ENCODE measurements around the gene MTHFD2L.
A peak's percentile ranks its signal among the peaks of the same experiment; 100 is the strongest.

Gene MTHFD2L

GRCh38 chr4:74317616-74318246 lies 159.8 kb downstream of the MTHFD2L start:
- no peak overlapping the region for H3K4me3 ChIP-seq
- no peak for TF ChIP-seq Cebpa-rat (IDR thresholded peaks at IDR 0.05)
- peaks cover 0 to 7% (median 0%) of the 10 kb centered on the region in 10 experiments; a peak in 3 of 20 replicates for H3K4me1 ChIP-seq
- no peak overlapping the region for H3K9ac ChIP-seq
- no peak overlapping the region for H3K27ac ChIP-seq
- no peaks in the 10 kb centered on the region for H3K36me3 ChIP-seq
- no peak overlapping the region for H3K4me2 ChIP-seq
- no peaks in the 10 kb centered on the region for H3K9me3 ChIP-seq (replicated peaks in 1 of 11)
- no peaks in the 10 kb centered on the region for H4K20me1 ChIP-seq
- no peaks in the 10 kb centered on the region for H3K27me3 ChIP-seq

DNA sequence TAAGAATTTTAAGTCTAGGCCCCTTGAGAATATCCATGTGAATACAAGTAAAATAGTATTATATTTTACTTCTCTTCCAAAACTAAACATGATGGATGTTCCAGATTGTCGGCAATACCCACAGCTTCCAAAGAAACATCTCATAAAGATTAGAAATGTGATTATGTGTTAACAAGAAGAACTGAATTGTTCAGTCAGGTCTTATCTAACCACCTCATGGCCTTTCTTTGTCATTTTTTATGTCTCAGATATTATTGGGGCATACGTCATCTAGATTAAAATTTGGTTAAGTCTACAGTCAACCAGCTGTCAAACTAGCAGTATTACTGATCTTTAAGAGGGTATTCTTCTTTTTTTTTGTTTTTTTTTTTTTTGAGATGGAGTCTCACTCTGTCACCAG lies 160.4 kb downstream of the MTHFD2L start:
- no peak overlapping the region for H3K4me2 ChIP-seq
- no peak for TF ChIP-seq Cebpa-rat (IDR thresholded peaks at IDR 0.05)
- no peaks in the 10 kb centered on the region for H3K36me3 ChIP-seq
- no peaks in the 10 kb centered on the region for H4K20me1 ChIP-seq
- no peaks in the 10 kb centered on the region for H3K9me3 ChIP-seq (replicated peaks in 1 of 11)
- no peak overlapping the region for H3K9ac ChIP-seq
- H3K4me3 ChIP-seq: no peak overlapping the region
- H3K27ac ChIP-seq: no peak overlapping the region
- H3K4me1 ChIP-seq: peaks cover 0 to 7% (median 0%) of the 10 kb centered on the region in 10 experiments; a peak in 3 of 20 replicates
- no peaks in the 10 kb centered on the region for H3K27me3 ChIP-seq

DNA sequence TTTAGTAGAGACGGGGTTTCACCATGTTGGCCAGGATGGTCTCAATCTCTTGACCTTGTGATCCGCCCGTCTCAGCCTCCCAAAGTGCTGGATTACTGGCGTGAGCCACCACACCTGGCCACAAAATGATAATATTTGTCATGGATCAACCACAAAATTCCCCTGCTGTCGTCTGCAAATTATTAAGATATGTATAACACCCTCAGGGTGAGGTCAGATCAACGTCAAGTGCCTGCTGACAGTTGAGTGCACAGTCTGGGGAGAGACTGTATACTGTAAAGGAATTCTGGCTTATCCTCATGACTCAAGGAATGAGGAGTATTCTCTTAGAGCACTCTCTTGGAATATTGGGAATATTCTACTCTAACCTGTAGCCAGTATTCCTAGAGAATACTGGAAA lies 161.6 kb downstream of the MTHFD2L start:
- H3K9ac ChIP-seq: no peak overlapping the region
- no peak overlapping the region for H3K4me2 ChIP-seq
- no peak overlapping the region for H3K4me3 ChIP-seq
- no peaks in the 10 kb centered on the region for H4K20me1 ChIP-seq
- no peaks in the 10 kb centered on the region for H3K27me3 ChIP-seq
- no peaks in the 10 kb centered on the region for H3K9me3 ChIP-seq (replicated peaks in 1 of 11)
- no peaks in the 10 kb centered on the region for H3K36me3 ChIP-seq
- peaks cover 0 to 7% (median 0%) of the 10 kb centered on the region in 10 experiments; a peak in 3 of 20 replicates for H3K4me1 ChIP-seq
- no peak overlapping the region for H3K27ac ChIP-seq
- TF ChIP-seq Cebpa-rat (IDR thresholded peaks at IDR 0.05): no peak

DNA sequence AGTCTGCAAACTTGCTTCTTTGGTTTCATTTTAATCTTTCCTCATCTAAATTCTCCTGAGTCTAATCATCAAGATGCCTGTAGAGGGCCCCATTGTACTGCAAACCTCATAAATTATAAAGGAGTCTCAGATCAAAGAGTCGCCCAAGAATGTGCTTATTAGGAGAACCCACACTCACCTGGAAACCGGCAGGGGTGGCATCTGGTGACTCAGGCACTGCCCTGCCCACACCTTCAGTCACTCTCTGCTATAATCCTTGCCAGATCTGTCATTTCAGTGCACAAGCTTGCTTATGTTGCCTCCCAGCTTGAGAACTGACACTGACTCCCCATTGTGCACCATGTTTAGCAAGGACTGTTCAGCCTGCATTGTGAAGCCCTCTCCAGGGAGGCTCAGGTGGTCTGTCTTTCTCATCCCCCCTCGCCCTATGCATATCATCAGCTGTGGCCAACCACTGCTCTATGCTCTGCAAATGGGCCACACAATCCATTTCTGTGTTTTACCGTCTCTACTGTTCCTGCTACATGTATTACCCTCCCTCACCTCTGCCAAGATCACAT lies 162.7 kb downstream of the MTHFD2L start:
- H3K27me3 ChIP-seq: no peaks in the 10 kb centered on the region
- no peak overlapping the region for H3K4me3 ChIP-seq
- H3K4me1 ChIP-seq: peaks cover 0 to 5% (median 0%) of the 10 kb centered on the region in 10 experiments; a peak in 3 of 20 replicates
- no peaks in the 10 kb centered on the region for H4K20me1 ChIP-seq
- no peak overlapping the region for H3K27ac ChIP-seq
- no peaks in the 10 kb centered on the region for H3K36me3 ChIP-seq
- no peak overlapping the region for H3K4me2 ChIP-seq
- H3K9me3 ChIP-seq (replicated peaks in 1 of 11): no peaks in the 10 kb centered on the region
- TF ChIP-seq Cebpa-rat (IDR thresholded peaks at IDR 0.05): no peak
- H3K9ac ChIP-seq: no peak overlapping the region

GRCh38 chr4:74322301-74322700 lies 164.4 kb downstream of the MTHFD2L start:
- Histone ChIP-seq H3K9me3 (replicated peaks in 1 of 11) (no peaks in the 10 kb centered on the region), H3K4me2 (no peak overlapping the region), H3K36me3 (no peaks in the 10 kb centered on the region), H3K9ac (no peak overlapping the region), H3K4me1 (0 out of 20 replicates have a peak, but pooled peaks cover 0 to under 1% (median 0%) of the 10 kb centered on the region in 10 experiments), H3K27ac (no peak overlapping the region), H3K27me3 (no peaks in the 10 kb centered on the region), H3K4me3 (no peak overlapping the region), H4K20me1 (no peaks in the 10 kb centered on the region)
- TF ChIP-seq Cebpa-rat (IDR thresholded peaks at IDR 0.05): no peak

- Histone ChIP-seq H3K4me2 (no peak overlapping the region), H4K20me1 (no peaks in the 10 kb centered on the region), H3K9me3 (replicated peaks in 1 of 11) (no peaks in the 10 kb centered on the region), H3K9ac (no peak overlapping the region), H3K4me3 (no peak overlapping the region), H3K27ac (no peak overlapping the region), H3K27me3 (no peaks in the 10 kb centered on the region), H3K36me3 (no peaks in the 10 kb centered on the region), H3K4me1 (peaks cover 0 to 10% (median 0%) of the 10 kb centered on the region in 10 experiments; a peak in 6 of 20 replicates)
- TF ChIP-seq Cebpa-rat (IDR thresholded peaks at IDR 0.05): no peak
These were observed 165.7 kb downstream of the MTHFD2L start for GRCh38 chr4:74323663-74324062.

DNA sequence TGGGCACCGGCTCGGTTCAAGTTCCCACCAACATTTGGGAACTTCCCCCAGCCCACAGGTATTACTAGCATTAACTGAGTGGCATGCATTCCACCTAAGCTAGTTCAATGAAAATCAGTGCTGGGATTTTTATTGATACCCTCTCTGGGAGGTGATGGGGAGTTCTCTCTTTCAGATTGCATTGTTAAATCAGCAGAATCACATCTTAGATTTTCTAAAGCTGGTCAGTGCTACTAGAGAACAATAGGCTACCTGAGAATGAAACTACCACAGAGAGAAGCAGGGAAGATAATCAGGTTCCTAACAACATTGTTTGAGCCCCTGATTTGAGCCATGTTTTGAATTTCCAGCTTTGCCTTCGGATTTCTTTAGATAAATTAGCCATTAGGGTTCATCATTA lies 166.3 kb downstream of the MTHFD2L start:
- Histone ChIP-seq H3K4me1 (peaks cover 0 to 10% (median 0%) of the 10 kb centered on the region in 10 experiments; a peak in 6 of 20 replicates), H3K36me3 (no peaks in the 10 kb centered on the region), H3K4me3 (no peak overlapping the region), H3K27ac (no peak overlapping the region), H3K9me3 (replicated peaks in 1 of 11) (no peaks in the 10 kb centered on the region), H3K27me3 (no peaks in the 10 kb centered on the region), H3K9ac (no peak overlapping the region), H3K4me2 (no peak overlapping the region), H4K20me1 (no peaks in the 10 kb centered on the region)
- no peak for TF ChIP-seq Cebpa-rat (IDR thresholded peaks at IDR 0.05)

- Histone ChIP-seq H3K9ac (no peak overlapping the region), H3K9me3 (replicated peaks in 1 of 11) (no peaks in the 10 kb centered on the region), H3K4me2 (no peak overlapping the region), H3K36me3 (no peaks in the 10 kb centered on the region), H3K27me3 (no peaks in the 10 kb centered on the region), H3K4me1 (peaks cover 0 to 10% (median 0%) of the 10 kb centered on the region in 10 experiments; a peak in 6 of 20 replicates), H3K27ac (no peak overlapping the region), H4K20me1 (no peaks in the 10 kb centered on the region), H3K4me3 (no peak overlapping the region)
- TF ChIP-seq Cebpa-rat (IDR thresholded peaks at IDR 0.05): no peak
These were observed 168.0 kb downstream of the MTHFD2L start for GRCh38 chr4:74325886-74326285.

- Histone ChIP-seq H3K9ac (no peak overlapping the region), H3K4me1 (peaks cover 0 to 10% (median 0%) of the 10 kb centered on the region in 10 experiments; a peak in 6 of 20 replicates), H3K4me2 (peak overlapping the region in 3 of 11 experiments; percentile 8 to 53 (median 24); a peak in 3 of 22 replicates), H3K4me3 (no peak overlapping the region), H3K36me3 (no peaks in the 10 kb centered on the region), H4K20me1 (no peaks in the 10 kb centered on the region), H3K27me3 (no peaks in the 10 kb centered on the region), H3K9me3 (replicated peaks in 1 of 11) (no peaks in the 10 kb centered on the region), H3K27ac (no peak overlapping the region)
- TF ChIP-seq Cebpa-rat (IDR thresholded peaks at IDR 0.05): no peak
These were observed 169.8 kb downstream of the MTHFD2L start for GRCh38 chr4:74327762-74328161.

DNA sequence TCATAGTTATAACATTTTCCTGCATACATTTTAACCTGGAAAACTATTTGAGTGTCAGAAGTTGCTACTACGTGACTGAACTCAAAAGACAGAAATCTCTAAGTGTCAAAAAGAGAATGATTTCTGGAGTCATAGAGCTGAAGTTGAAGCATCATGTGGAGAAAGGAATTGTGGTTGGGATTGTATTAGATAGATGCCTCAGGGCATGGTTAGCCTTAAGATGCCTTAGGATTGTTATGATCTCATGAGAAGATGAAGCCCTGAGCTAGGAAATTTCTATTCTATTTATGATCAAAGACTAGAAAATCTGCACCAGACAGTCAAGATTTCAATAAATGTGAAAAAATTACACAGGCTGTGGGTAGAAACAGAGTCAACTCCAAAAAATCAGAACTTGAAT lies 170.6 kb downstream of the MTHFD2L start:
- Histone ChIP-seq H3K27ac (no peak overlapping the region), H4K20me1 (no peaks in the 10 kb centered on the region), H3K36me3 (no peaks in the 10 kb centered on the region), H3K4me3 (no peak overlapping the region), H3K9me3 (replicated peaks in 1 of 11) (no peaks in the 10 kb centered on the region), H3K27me3 (no peaks in the 10 kb centered on the region), H3K4me1 (peaks cover 0 to 10% (median 2%) of the 10 kb centered on the region in 10 experiments; a peak in 10 of 20 replicates), H3K9ac (no peak overlapping the region), H3K4me2 (no peak overlapping the region)
- no peak for TF ChIP-seq Cebpa-rat (IDR thresholded peaks at IDR 0.05)
